Ishikawa (cell line): ENCODE data around the gene SMAD6.

ENCODE experiments used
- EP300 ChIP-seq: IDR thresholded peaks from 2 replicates; pipeline ENCODE4 v1.6.1; 2012; ENCODE audit warnings: borderline replicate concordance
- FOXM1 ChIP-seq: IDR thresholded peaks from 2 replicates; pipeline ENCODE4 v1.6.1; 2012; ENCODE audit warnings: low read depth, borderline replicate concordance
- TAF1 ChIP-seq: IDR thresholded peaks from 2 replicates; pipeline ENCODE4 v1.6.1; 2012; ENCODE audit warnings: low read depth, mild to moderate bottlenecking
- TEAD4 ChIP-seq: IDR thresholded peaks from 2 replicates; pipeline ENCODE4 v1.6.1; 2012
- TF ChIP-seq, protein P1 (sequence below): IDR thresholded peaks from 2 replicates; pipeline ENCODE4 v1.6.1; 2012; ENCODE audit warnings: low read depth, mild to moderate bottlenecking
- TF ChIP-seq, protein P2 (sequence below): IDR thresholded peaks from 2 replicates; pipeline ENCODE4 v1.6.1; 2012
- TF ChIP-seq, protein P3 (sequence below): IDR thresholded peaks from 2 replicates; pipeline ENCODE4 v1.6.1; 2012

DNA sequence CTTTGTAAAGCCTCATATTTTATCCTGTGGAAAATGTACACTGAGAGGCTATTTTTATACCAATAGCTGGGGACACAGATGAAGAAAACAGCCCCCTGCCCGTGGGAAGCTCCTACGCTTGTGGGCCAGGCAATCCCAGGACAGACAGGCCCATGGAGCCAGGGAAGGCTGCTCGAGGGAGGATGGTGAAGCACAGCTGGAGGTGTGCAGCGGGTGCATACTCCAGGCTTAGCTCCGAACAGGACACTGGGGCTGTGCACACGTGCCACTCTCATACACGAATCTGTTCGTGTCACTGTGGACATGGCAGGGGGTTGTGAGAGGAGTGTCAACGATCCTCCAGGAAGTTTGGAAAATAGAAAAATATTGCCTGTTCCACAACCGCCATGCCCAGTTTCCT is 36.1 kb downstream of the SMAD6 start:
- TF ChIP-seq, protein P1, sequence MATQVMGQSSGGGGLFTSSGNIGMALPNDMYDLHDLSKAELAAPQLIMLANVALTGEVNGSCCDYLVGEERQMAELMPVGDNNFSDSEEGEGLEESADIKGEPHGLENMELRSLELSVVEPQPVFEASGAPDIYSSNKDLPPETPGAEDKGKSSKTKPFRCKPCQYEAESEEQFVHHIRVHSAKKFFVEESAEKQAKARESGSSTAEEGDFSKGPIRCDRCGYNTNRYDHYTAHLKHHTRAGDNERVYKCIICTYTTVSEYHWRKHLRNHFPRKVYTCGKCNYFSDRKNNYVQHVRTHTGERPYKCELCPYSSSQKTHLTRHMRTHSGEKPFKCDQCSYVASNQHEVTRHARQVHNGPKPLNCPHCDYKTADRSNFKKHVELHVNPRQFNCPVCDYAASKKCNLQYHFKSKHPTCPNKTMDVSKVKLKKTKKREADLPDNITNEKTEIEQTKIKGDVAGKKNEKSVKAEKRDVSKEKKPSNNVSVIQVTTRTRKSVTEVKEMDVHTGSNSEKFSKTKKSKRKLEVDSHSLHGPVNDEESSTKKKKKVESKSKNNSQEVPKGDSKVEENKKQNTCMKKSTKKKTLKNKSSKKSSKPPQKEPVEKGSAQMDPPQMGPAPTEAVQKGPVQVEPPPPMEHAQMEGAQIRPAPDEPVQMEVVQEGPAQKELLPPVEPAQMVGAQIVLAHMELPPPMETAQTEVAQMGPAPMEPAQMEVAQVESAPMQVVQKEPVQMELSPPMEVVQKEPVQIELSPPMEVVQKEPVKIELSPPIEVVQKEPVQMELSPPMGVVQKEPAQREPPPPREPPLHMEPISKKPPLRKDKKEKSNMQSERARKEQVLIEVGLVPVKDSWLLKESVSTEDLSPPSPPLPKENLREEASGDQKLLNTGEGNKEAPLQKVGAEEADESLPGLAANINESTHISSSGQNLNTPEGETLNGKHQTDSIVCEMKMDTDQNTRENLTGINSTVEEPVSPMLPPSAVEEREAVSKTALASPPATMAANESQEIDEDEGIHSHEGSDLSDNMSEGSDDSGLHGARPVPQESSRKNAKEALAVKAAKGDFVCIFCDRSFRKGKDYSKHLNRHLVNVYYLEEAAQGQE, result no peak
- TF ChIP-seq, protein P2, sequence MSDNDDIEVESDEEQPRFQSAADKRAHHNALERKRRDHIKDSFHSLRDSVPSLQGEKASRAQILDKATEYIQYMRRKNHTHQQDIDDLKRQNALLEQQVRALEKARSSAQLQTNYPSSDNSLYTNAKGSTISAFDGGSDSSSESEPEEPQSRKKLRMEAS, result no peak
- TF ChIP-seq, protein P3, sequence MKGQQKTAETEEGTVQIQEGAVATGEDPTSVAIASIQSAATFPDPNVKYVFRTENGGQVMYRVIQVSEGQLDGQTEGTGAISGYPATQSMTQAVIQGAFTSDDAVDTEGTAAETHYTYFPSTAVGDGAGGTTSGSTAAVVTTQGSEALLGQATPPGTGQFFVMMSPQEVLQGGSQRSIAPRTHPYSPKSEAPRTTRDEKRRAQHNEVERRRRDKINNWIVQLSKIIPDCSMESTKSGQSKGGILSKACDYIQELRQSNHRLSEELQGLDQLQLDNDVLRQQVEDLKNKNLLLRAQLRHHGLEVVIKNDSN, result no peak
- TF ChIP-seq EP300, result no peak
- TF ChIP-seq TEAD4, result no peak
- TF ChIP-seq TAF1, result no peak
- no peak for TF ChIP-seq FOXM1
